ENCODE data around the gene IGSF10. TPM values are rescaled to one million over a fixed set of nuclear protein-coding genes. Genes with fewer than 3 reads are reported as not detected.

The IGSF10 gene
- total and polyA plus RNA-seq, 7 experiments from 2014 or later, result 2.8 TPM; not detected in 6

GRCh38 chr3:151478335-151478697 lies 17.5 kb upstream of the IGSF10 start:
- H3K4me3 Mint-ChIP-seq, result no peak overlapping the region
- no peaks in the 10 kb centered on the region for H3K4me1 Mint-ChIP-seq
- ATAC-seq (no peak), DNase-seq (no peak)
- Histone ChIP-seq H3K27me3 (ENCODE audit: control insufficient read depth in 2 of 2, insufficient read depth in 2 of 2, low read length in 2 of 2) (no peaks in the 10 kb centered on the region), H3K27ac (ENCODE audit: low read depth, low read length) (no peak overlapping the region), H3K4me3 (ENCODE audit: low read length) (no peak overlapping the region), H3K4me1 (ENCODE audit: control insufficient read depth in 2 of 2, insufficient read depth in 2 of 2, low read length in 2 of 2) (no peaks in the 10 kb centered on the region), H3K36me3 (ENCODE audit: control insufficient read depth in 2 of 3, insufficient read depth in 3 of 3, low read length in 3 of 3) (no peaks in the 10 kb centered on the region), H3K9me3 (ENCODE audit: control insufficient read depth in 2 of 3, low read length in 3 of 3) (peaks cover 0 to 10% (median 0%) of the 10 kb centered on the region in 3 experiments)
- ChIA-PET POLR2A (no interaction called here), CTCF (no interaction called here)
- peaks cover 0 to 6% (median 5%) of the 10 kb centered on the region in 5 donors for H3K36me3 Mint-ChIP-seq
- no peak overlapping the region for H3K27ac Mint-ChIP-seq
- H3K9me3 Mint-ChIP-seq, result peaks cover 3 to 24% (median 14%) of the 10 kb centered on the region in 11 donors
- intact Hi-C loops (cut with micrococcal nuclease), result no loop called here
- H3K27me3 Mint-ChIP-seq, result peaks cover 6 to 43% (median 26%) of the 10 kb centered on the region in 5 donors

GRCh38 chr3:151477591-151478334 lies 16.9 kb upstream of the IGSF10 start:
- ChIA-PET POLR2A (no interaction called here), CTCF (interaction anchor here (0.7 kb wide), 1 partner anchor 428 kb away, joined by 3 read pairs; no protein-coding TSS in a partner anchor)
- DNase-seq (no peak), ATAC-seq (no peak)
- Mint-ChIP-seq H3K4me3 (no peak overlapping the region), H3K4me1 (no peaks in the 10 kb centered on the region), H3K9me3 (peaks cover 3 to 19% (median 11%) of the 10 kb centered on the region in 11 donors), H3K27ac (no peak overlapping the region), H3K27me3 (peaks cover 6 to 38% (median 20%) of the 10 kb centered on the region in 5 donors), H3K36me3 (peaks cover 0 to 6% (median 5%) of the 10 kb centered on the region in 5 donors)
- H3K27ac ChIP-seq (ENCODE audit: low read depth, low read length), result no peak overlapping the region
- intact Hi-C loops (cut with micrococcal nuclease), result no loop called here
- no peaks in the 10 kb centered on the region for H3K4me1 ChIP-seq (ENCODE audit: control insufficient read depth in 2 of 2, insufficient read depth in 2 of 2, low read length in 2 of 2)
- H3K9me3 ChIP-seq (ENCODE audit: control insufficient read depth in 2 of 3, low read length in 3 of 3), result peaks cover 0 to 10% (median 0%) of the 10 kb centered on the region in 3 experiments
- no peaks in the 10 kb centered on the region for H3K36me3 ChIP-seq (ENCODE audit: control insufficient read depth in 2 of 3, insufficient read depth in 3 of 3, low read length in 3 of 3)
- no peak overlapping the region for H3K4me3 ChIP-seq (ENCODE audit: low read length)
- no peaks in the 10 kb centered on the region for H3K27me3 ChIP-seq (ENCODE audit: control insufficient read depth in 2 of 2, insufficient read depth in 2 of 2, low read length in 2 of 2)

GRCh38 chr3:151476344-151477018 lies 15.6 kb upstream of the IGSF10 start:
- Histone ChIP-seq H3K4me3 (ENCODE audit: low read length) (no peak overlapping the region), H3K9me3 (ENCODE audit: control insufficient read depth in 2 of 3, low read length in 3 of 3) (no peaks in the 10 kb centered on the region), H3K36me3 (ENCODE audit: control insufficient read depth in 2 of 3, insufficient read depth in 3 of 3, low read length in 3 of 3) (no peaks in the 10 kb centered on the region), H3K27ac (ENCODE audit: low read depth, low read length) (no peak overlapping the region), H3K4me1 (ENCODE audit: control insufficient read depth in 2 of 2, insufficient read depth in 2 of 2, low read length in 2 of 2) (no peaks in the 10 kb centered on the region), H3K27me3 (ENCODE audit: control insufficient read depth in 2 of 2, insufficient read depth in 2 of 2, low read length in 2 of 2) (no peaks in the 10 kb centered on the region)
- no peaks in the 10 kb centered on the region for H3K4me1 Mint-ChIP-seq
- H3K4me3 Mint-ChIP-seq, result no peak overlapping the region
- no peaks in the 10 kb centered on the region for H3K36me3 Mint-ChIP-seq
- DNase-seq (no peak), ATAC-seq (no peak)
- no peak overlapping the region for H3K27ac Mint-ChIP-seq
- POLR2A ChIA-PET, result no interaction called here
- intact Hi-C loops (cut with micrococcal nuclease), result no loop called here
- CTCF ChIA-PET, result no interaction called here
- peaks cover 4 to 30% (median 13%) of the 10 kb centered on the region in 5 donors for H3K27me3 Mint-ChIP-seq
- peaks cover 0 to 6% (median 0%) of the 10 kb centered on the region in 11 donors for H3K9me3 Mint-ChIP-seq

GRCh38 chr3:151468284-151468917 lies 7.5 kb upstream of the IGSF10 start:
- H3K36me3 Mint-ChIP-seq, result no peaks in the 10 kb centered on the region

GRCh38 chr3:151467069-151467468 lies 6.2 kb upstream of the IGSF10 start:
- H3K9me3 ChIP-seq (ENCODE audit: control insufficient read depth in 2 of 3, low read length in 3 of 3), result no peaks in the 10 kb centered on the region
- intact Hi-C loops (cut with micrococcal nuclease), result loop anchor here in 1 of 2 donors (10.0 kb wide), 1 partner anchor 1058 kb away; no protein-coding TSS in a partner anchor
- Mint-ChIP-seq H3K4me3 (no peak overlapping the region), H3K36me3 (no peaks in the 10 kb centered on the region), H3K27ac (no peak overlapping the region), H3K4me1 (peaks cover 0 to under 1% (median 0%) of the 10 kb centered on the region in 7 donors), H3K27me3 (peaks cover 13 to 24% (median 15%) of the 10 kb centered on the region in 5 donors), H3K9me3 (peaks cover 0 to 1% (median 0%) of the 10 kb centered on the region in 11 donors)
- DNase-seq (no peak), ATAC-seq (no peak)
- H3K27ac ChIP-seq (ENCODE audit: low read depth, low read length), result no peak overlapping the region
- no peaks in the 10 kb centered on the region for H3K27me3 ChIP-seq (ENCODE audit: control insufficient read depth in 2 of 2, insufficient read depth in 2 of 2, low read length in 2 of 2)
- no peaks in the 10 kb centered on the region for H3K36me3 ChIP-seq (ENCODE audit: control insufficient read depth in 2 of 3, insufficient read depth in 3 of 3, low read length in 3 of 3)
- ChIA-PET CTCF (interaction anchor here (0.6 to 1.7 kb wide), 5 partner anchors 14 to 1056 kb away, joined by 3 to 4 read pairs (median 4); no protein-coding TSS in a partner anchor), POLR2A (no interaction called here)
- no peaks in the 10 kb centered on the region for H3K4me1 ChIP-seq (ENCODE audit: control insufficient read depth in 2 of 2, insufficient read depth in 2 of 2, low read length in 2 of 2)
- H3K4me3 ChIP-seq (ENCODE audit: low read length), result no peak overlapping the region

More at GRCh38 chr3:151468284-151468917, 7.5 kb upstream of the IGSF10 start:
- no peak overlapping the region for H3K27ac Mint-ChIP-seq
- CTCF ChIA-PET, result interaction anchor here (0.7 to 1.7 kb wide), 5 partner anchors 12 to 1176 kb away, joined by 3 to 5 read pairs (median 4); no protein-coding TSS in a partner anchor
- H3K9me3 Mint-ChIP-seq, result peaks cover 0 to 1% (median 0%) of the 10 kb centered on the region in 11 donors
- Histone ChIP-seq H3K27me3 (ENCODE audit: control insufficient read depth in 2 of 2, insufficient read depth in 2 of 2, low read length in 2 of 2) (no peaks in the 10 kb centered on the region), H3K4me3 (ENCODE audit: low read length) (no peak overlapping the region), H3K9me3 (ENCODE audit: control insufficient read depth in 2 of 3, low read length in 3 of 3) (no peaks in the 10 kb centered on the region), H3K27ac (ENCODE audit: low read depth, low read length) (no peak overlapping the region), H3K4me1 (ENCODE audit: control insufficient read depth in 2 of 2, insufficient read depth in 2 of 2, low read length in 2 of 2) (no peaks in the 10 kb centered on the region), H3K36me3 (ENCODE audit: control insufficient read depth in 2 of 3, insufficient read depth in 3 of 3, low read length in 3 of 3) (no peaks in the 10 kb centered on the region)
- H3K27me3 Mint-ChIP-seq, result peaks cover 10 to 22% (median 12%) of the 10 kb centered on the region in 5 donors
- POLR2A ChIA-PET, result no interaction called here
- H3K4me3 Mint-ChIP-seq, result no peak overlapping the region
- DNase-seq (peak in 7 of 9 donors; percentile 14 to 64 (median 31)), ATAC-seq (peak; percentile 67)
- intact Hi-C loops (cut with micrococcal nuclease), result loop anchor here (1.0 to 10.0 kb wide), 6 partner anchors 242 to 1106 kb away; no protein-coding TSS in a partner anchor
- H3K4me1 Mint-ChIP-seq, result no peaks in the 10 kb centered on the region

GRCh38 chr3:151462991-151463390 lies 2.1 kb upstream of the IGSF10 start:
- Histone ChIP-seq H3K4me3 (ENCODE audit: low read length) (no peak overlapping the region), H3K4me1 (ENCODE audit: control insufficient read depth in 2 of 2, insufficient read depth in 2 of 2, low read length in 2 of 2) (no peaks in the 10 kb centered on the region), H3K9me3 (ENCODE audit: control insufficient read depth in 2 of 3, low read length in 3 of 3) (no peaks in the 10 kb centered on the region), H3K36me3 (ENCODE audit: control insufficient read depth in 2 of 3, insufficient read depth in 3 of 3, low read length in 3 of 3) (no peaks in the 10 kb centered on the region), H3K27me3 (ENCODE audit: control insufficient read depth in 2 of 2, insufficient read depth in 2 of 2, low read length in 2 of 2) (no peaks in the 10 kb centered on the region), H3K27ac (ENCODE audit: low read depth, low read length) (no peak overlapping the region)
- peaks cover 0 to 8% (median 3%) of the 10 kb centered on the region in 7 donors for H3K4me1 Mint-ChIP-seq
- peaks cover 25 to 47% (median 44%) of the 10 kb centered on the region in 5 donors for H3K27me3 Mint-ChIP-seq
- no peak overlapping the region for H3K27ac Mint-ChIP-seq
- no peak for DNase-seq
- ATAC-seq, result no peak
- H3K36me3 Mint-ChIP-seq, result no peaks in the 10 kb centered on the region
- intact Hi-C loops (cut with micrococcal nuclease), result loop anchor here in 1 of 2 donors (10.0 kb wide), 1 partner anchor 1062 kb away; no protein-coding TSS in a partner anchor
- H3K9me3 Mint-ChIP-seq, result peaks cover 0 to 2% (median 0%) of the 10 kb centered on the region in 11 donors
- POLR2A ChIA-PET, result no interaction called here
- CTCF ChIA-PET, result interaction anchor here (0.6 kb wide), 1 partner anchor 1224 kb away, joined by 3 read pairs; no protein-coding TSS in a partner anchor
- no peak overlapping the region for H3K4me3 Mint-ChIP-seq
